K562 (cell line): ENCODE measurements around the gene SAMD14. TPM values are rescaled to one million over a fixed set of nuclear protein-coding genes. Genes with fewer than 3 reads are reported as not detected.

Source experiments
- CBFA2T3 ChIP-seq: fragments of 450-650 bp; IDR thresholded peaks from 2 replicates; pipeline ENCODE4 v1.6.1; 2017
- CHD4 ChIP-seq: fragments of 200-600 bp; sonication (generic); IDR thresholded peaks from 3 replicates; pipeline ENCODE4 v1.6.1; 2012; ENCODE audit warnings: low read depth, mild to moderate bottlenecking, mixed read lengths, low read length, inconsistent platforms; ENCODE audit not compliant: insufficient read depth, insufficient replicate concordance, poor library complexity, severe bottlenecking
- ETV5 ChIP-seq: sonication (generic); formaldehyde crosslinking; IDR thresholded peaks from 2 replicates; pipeline ENCODE4 v1.4.0; 2020; ENCODE audit warnings: low read depth, mild to moderate bottlenecking, missing genetic modification reagents
- FOXM1 ChIP-seq, 2 experiments: fragments of 450-650 bp in 1 of 2; sonication (generic) in 1 of 2; formaldehyde crosslinking in 1 of 2; IDR thresholded peaks; 2 replicates each; pipeline versions ENCODE4 v1.6.1 to v1.9.0; 2017 to 2022; ENCODE audit warnings: low read depth in 2 of 2, mild to moderate bottlenecking in 2 of 2, missing genetic modification reagents in 1 of 2, moderate library complexity in 1 of 2
- HBP1 ChIP-seq: fragments of 450-650 bp; formaldehyde crosslinking; IDR thresholded peaks from 2 replicates; pipeline ENCODE4 v1.4.0; 2022; ENCODE audit warnings: missing genetic modification characterization
- HNRNPL ChIP-seq: fragments of 200-400 bp; formaldehyde crosslinking; IDR thresholded peaks from 2 replicates; pipeline ENCODE4 v1.6.1; 2017; ENCODE audit warnings: low read depth, mild to moderate bottlenecking, low read length
- ID3 ChIP-seq, 2 experiments: fragments of 250-450 bp in 1 of 2; fragments of 450-650 bp in 1 of 2; sonication (Bioruptor Pico) in 1 of 2; IDR thresholded peaks; 2 replicates each; pipeline versions ENCODE4 v1.6.1 to v1.8.0; 2016 to 2021; ENCODE audit warnings: mild to moderate bottlenecking in 2 of 2, moderate library complexity in 2 of 2, missing compliant biosample characterization in 1 of 2, missing genetic modification characterization in 1 of 2
- JUND ChIP-seq, 2 experiments: IDR thresholded peaks; 2 replicates in 1 of 2; 3 replicates in 1 of 2; pipeline ENCODE4 v1.6.1; 2011; ENCODE audit warnings: borderline replicate concordance in 2 of 2, low read depth in 2 of 2, low read length in 2 of 2, improper control_type of control experiment in 1 of 2, missing biosample characterization in 1 of 2, missing genetic modification characterization in 1 of 2, missing genetic modification reagents in 1 of 2
- NFIC ChIP-seq: fragments of 450-650 bp; IDR thresholded peaks from 2 replicates; pipeline ENCODE4 v1.6.1; 2017; ENCODE audit warnings: mild to moderate bottlenecking, inconsistent platforms
- PCBP1 ChIP-seq: fragments of 200-400 bp; formaldehyde crosslinking; IDR thresholded peaks from 2 replicates; pipeline ENCODE4 v1.6.1; 2018; ENCODE audit warnings: mild to moderate bottlenecking, low read depth, low read length; ENCODE audit not compliant: poor library complexity, severe bottlenecking
- POLR2AphosphoS5 ChIP-seq: IDR thresholded peaks from 2 replicates; pipeline ENCODE4 v1.6.1; 2011; ENCODE audit warnings: mild to moderate bottlenecking, low read depth, low read length, moderate library complexity; ENCODE audit not compliant: control insufficient read depth, insufficient read depth
- RBM22 ChIP-seq: fragments of 200-400 bp; formaldehyde crosslinking; IDR thresholded peaks from 2 replicates; pipeline ENCODE4 v1.6.1; 2018; ENCODE audit warnings: low read length, low read depth; ENCODE audit not compliant: poor library complexity, severe bottlenecking
- UBTF ChIP-seq, 2 experiments: IDR thresholded peaks; 2 replicates each; pipeline ENCODE4 v1.6.1; 2012; ENCODE audit warnings: improper control_type of control experiment in 2 of 2, low read depth in 2 of 2, low read length in 2 of 2, borderline replicate concordance in 1 of 2
- ZBTB11 ChIP-seq, 3 experiments: fragments of 200-800 bp in 1 of 3; fragments of 250-450 bp in 1 of 3; fragments of 450-650 bp in 1 of 3; sonication (Bioruptor Pico) in 1 of 3; sonication (Bioruptor generic) in 1 of 3; formaldehyde crosslinking in 1 of 3; IDR thresholded peaks; 2 replicates each; pipeline versions ENCODE4 v1.6.1 to v1.8.0; 2016 to 2022; ENCODE audit warnings: mild to moderate bottlenecking in 2 of 3, missing genetic modification characterization in 2 of 3, missing compliant biosample characterization in 1 of 3, moderate library complexity in 1 of 3
- polyA plus RNA-seq, 8 experiments: library from polyadenylated mRNA; depleted of rRNA in 4 of 8; stranded (reverse) in 5 of 8; unstranded in 3 of 8; fragments of >200 nt; fragmentation: Nextera tagmentation in 2 of 8; fragmentation: Illumina TruSeq in 1 of 8; extraction: Ambion mirVana in 2 of 8; extraction: Trizol in 1 of 8; gene quantifications; 2 replicates each; pipeline versions ENCODE4 v1.2.1 to v1.2.3, GENCODE V29; 2011 to 2014; ENCODE audit warnings: inconsistent platforms in 1 of 8, missing spikeins in 1 of 8
- total RNA-seq, 7 experiments: library from RNA; depleted of rRNA in 6 of 7; stranded (reverse); fragments of >200 nt in 6 of 7; fragmentation: Illumina TruSeq in 2 of 7; extraction: Trizol in 2 of 7; gene quantifications; 2 replicates each; pipeline versions ENCODE4 v1.2.1 to v1.2.3, GENCODE V29; 2011 to 2021; ENCODE audit warnings: low replicate concordance in 1 of 7

SAMD14 gene
- total and polyA plus RNA-seq, 9 of the 15 experiments (the other 6 are each of a cell fraction or from before 2014, with no cell fraction given), result 0.04 to 0.07 TPM; not detected in 7

DNA sequence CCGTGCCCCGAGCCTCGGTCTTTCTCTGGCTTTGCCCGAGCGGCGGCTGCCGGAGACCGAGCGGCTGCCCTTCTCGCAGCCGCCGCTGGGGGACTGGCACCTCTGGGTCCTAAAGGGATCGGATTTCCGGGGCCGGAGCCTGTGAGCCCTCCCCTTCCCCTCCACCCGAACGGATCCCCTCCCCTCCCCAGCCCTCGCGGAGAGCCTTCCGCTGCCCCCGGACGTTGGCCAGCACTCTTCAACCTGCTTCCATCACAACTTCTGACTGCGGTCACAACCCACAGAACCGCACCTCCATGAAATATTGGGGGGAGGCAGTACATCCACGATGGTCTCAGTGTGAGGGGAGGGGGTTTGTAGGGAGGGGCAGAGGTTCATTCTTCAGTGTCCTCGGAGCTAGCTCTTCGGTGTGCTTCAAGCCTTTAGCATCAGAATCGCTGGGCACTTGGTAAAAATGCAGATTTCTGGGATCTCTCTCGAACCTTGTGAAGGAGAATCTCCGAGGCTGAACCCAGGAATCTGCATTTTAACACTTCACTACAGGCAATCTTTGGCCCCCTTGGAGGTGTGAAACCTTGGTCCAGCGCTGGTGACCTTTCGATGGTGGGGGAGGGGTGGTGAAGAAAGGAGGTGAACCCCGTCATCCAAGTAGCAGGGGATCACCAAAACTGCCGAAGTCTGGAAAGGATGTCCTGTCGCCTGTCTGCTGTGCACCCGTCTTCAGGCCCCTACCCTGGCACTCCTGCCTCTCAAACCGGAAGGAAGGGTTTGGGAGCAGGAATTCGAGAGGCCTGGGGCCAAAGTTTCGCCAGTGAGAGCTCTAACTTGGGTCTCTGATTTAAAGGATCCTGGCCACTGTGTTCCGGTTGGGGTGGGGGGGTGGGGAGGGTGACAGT, 21.3 kb upstream of the SAMD14 start (continued):
- peak; percentile 36 to 75 (median 61); a peak in 3 of 6 replicates for TF ChIP-seq ZBTB11 (CRISPR knock-in tag; IDR thresholded peaks at IDR 0.05)
- TF ChIP-seq RBM22, result peak; percentile 34
- TF ChIP-seq CHD4, result peak; percentile 74
- TF ChIP-seq NFIC, result peak; percentile 30; the same call in 1 of the 2 replicates
- no peak for TF ChIP-seq ID3 (CRISPR knock-in tag; IDR thresholded peaks at IDR 0.05)
- peak; percentile 97 for TF ChIP-seq ID3 (tag; IDR thresholded peaks at IDR 0.05)
- 0 out of 2 replicates have a peak, but pooled peaks have one; percentile 52 for TF ChIP-seq HNRNPL
- peak; percentile 82 for TF ChIP-seq CBFA2T3
- TF ChIP-seq ETV5 (CRISPR knock-in tag), result peak; percentile 74
- TF ChIP-seq FOXM1 (IDR thresholded peaks at IDR 0.05; ENCODE audit: low read depth), result peak; percentile 28; the same call in 1 of the 2 replicates
- TF ChIP-seq FOXM1 (CRISPR knock-in tag; IDR thresholded peaks at IDR 0.05; ENCODE audit: low read depth), result no peak
- peak; percentile 36; the same call in 1 of the 2 replicates for TF ChIP-seq POLR2AphosphoS5
- TF ChIP-seq UBTF (IDR thresholded peaks at IDR 0.05; ENCODE audit: borderline replicate concordance in 1 of 2, low read depth in 2 of 2, low read length in 2 of 2), result peak; percentile 66 to 78; a peak in 3 of 4 replicates
- TF ChIP-seq HBP1 (CRISPR knock-in tag), result no peak
- TF ChIP-seq JUND (IDR thresholded peaks at IDR 0.05; ENCODE audit: borderline replicate concordance, low read depth, low read length), result peak; percentile 58
- no peak; the same call in 2 of the 3 replicates for TF ChIP-seq JUND (tag; IDR thresholded peaks at IDR 0.05; ENCODE audit: borderline replicate concordance, low read depth, low read length)
- TF ChIP-seq PCBP1, result peak; percentile 91
